Lower leg skin (tissue), 3 donors: ENCODE data around the gene FANCI.

ENCODE experiments used
- POLR2A ChIP-seq, 2 donors: fragments of 450-650 bp; IDR thresholded peaks; one replicate each; pipeline ENCODE4 v1.6.1; 2016 to 2017; ENCODE audit warnings: antibody characterized with exemption in 2 of 2, mild to moderate bottlenecking in 1 of 2, moderate library complexity in 1 of 2
- TF ChIP-seq, protein P1 (sequence below), 3 donors: fragments of 450-650 bp; IDR thresholded peaks; one replicate each; pipeline ENCODE4 v1.5.1; 2016; ENCODE audit warnings: antibody characterized with exemption in 3 of 3, mild to moderate bottlenecking in 3 of 3, moderate library complexity in 2 of 3

DNA sequence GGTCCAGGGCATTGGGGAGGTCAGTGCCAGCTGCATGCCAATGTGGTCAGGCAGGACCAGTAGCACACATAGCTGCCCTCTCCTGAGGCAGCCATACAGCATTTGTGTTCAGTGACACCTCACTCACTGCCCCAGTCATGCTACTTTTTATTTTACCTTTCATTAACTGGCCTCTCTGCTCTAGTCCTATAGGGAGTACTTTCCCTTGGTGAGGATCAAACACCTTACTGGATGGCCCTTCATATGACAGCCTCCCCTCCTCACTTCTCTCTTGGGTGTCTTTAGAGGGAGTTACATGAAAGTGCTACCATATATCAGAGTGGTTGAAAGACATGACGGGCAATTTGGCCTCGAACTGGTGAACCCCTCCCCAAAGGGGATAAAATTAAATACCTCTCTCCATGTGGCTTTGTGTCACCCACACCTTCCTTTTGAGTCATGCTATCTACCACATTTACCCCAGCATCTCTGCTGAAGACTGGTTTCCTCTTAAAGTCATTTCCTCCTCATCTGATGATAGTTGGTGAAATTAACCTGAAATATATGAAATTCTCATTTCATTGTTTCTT is 40.0 kb upstream of the FANCI start:
- TF ChIP-seq POLR2A (IDR thresholded peaks at IDR 0.05): no peak
- TF ChIP-seq, protein P1, sequence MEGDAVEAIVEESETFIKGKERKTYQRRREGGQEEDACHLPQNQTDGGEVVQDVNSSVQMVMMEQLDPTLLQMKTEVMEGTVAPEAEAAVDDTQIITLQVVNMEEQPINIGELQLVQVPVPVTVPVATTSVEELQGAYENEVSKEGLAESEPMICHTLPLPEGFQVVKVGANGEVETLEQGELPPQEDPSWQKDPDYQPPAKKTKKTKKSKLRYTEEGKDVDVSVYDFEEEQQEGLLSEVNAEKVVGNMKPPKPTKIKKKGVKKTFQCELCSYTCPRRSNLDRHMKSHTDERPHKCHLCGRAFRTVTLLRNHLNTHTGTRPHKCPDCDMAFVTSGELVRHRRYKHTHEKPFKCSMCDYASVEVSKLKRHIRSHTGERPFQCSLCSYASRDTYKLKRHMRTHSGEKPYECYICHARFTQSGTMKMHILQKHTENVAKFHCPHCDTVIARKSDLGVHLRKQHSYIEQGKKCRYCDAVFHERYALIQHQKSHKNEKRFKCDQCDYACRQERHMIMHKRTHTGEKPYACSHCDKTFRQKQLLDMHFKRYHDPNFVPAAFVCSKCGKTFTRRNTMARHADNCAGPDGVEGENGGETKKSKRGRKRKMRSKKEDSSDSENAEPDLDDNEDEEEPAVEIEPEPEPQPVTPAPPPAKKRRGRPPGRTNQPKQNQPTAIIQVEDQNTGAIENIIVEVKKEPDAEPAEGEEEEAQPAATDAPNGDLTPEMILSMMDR (IDR thresholded peaks at IDR 0.05): no peak
